ENCODE measurements around the gene ATP1B1. TPM values are rescaled to one million over a fixed set of nuclear protein-coding genes. Genes with fewer than 3 reads are reported as not detected.

The ATP1B1 gene
- total RNA-seq, 2 donors from 2014 or later: 200 to 342 TPM

DNA sequence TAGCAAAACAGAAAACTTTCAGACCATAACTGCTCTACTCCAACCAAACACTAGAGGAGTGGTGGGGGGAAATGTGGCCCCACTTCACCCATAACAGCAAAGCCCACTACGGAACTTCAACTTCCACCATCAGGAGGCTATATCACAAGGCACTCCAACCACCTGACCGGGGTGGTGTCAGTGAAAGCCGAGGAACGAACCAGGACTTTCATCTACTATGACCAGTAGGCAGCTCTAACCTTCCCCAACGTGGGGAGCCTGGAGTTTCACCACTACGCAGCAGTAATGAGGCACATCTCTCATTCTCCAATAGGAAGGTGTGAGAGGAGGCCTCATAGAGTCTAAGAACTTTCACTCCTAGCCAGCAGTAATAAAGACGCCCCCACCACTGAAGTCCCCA is 42.4 kb upstream of the ATP1B1 start:
- peaks cover 0 to 21% of the 10 kb centered on the region in 2 donors for H3K4me1 ChIP-seq
- no peaks in the 10 kb centered on the region for H3K36me3 ChIP-seq
- TF ChIP-seq, protein P1, sequence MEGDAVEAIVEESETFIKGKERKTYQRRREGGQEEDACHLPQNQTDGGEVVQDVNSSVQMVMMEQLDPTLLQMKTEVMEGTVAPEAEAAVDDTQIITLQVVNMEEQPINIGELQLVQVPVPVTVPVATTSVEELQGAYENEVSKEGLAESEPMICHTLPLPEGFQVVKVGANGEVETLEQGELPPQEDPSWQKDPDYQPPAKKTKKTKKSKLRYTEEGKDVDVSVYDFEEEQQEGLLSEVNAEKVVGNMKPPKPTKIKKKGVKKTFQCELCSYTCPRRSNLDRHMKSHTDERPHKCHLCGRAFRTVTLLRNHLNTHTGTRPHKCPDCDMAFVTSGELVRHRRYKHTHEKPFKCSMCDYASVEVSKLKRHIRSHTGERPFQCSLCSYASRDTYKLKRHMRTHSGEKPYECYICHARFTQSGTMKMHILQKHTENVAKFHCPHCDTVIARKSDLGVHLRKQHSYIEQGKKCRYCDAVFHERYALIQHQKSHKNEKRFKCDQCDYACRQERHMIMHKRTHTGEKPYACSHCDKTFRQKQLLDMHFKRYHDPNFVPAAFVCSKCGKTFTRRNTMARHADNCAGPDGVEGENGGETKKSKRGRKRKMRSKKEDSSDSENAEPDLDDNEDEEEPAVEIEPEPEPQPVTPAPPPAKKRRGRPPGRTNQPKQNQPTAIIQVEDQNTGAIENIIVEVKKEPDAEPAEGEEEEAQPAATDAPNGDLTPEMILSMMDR (IDR thresholded peaks at IDR 0.05): no peak
- H3K4me3 ChIP-seq: no peak overlapping the region
- no peaks in the 10 kb centered on the region for H3K27me3 ChIP-seq
- no peak for DNase-seq (ENCODE audit: low spot score)
- H3K27ac ChIP-seq: no peak overlapping the region
- H3K9me3 ChIP-seq: peaks cover 6 to 24% of the 10 kb centered on the region in 2 donors

DNA sequence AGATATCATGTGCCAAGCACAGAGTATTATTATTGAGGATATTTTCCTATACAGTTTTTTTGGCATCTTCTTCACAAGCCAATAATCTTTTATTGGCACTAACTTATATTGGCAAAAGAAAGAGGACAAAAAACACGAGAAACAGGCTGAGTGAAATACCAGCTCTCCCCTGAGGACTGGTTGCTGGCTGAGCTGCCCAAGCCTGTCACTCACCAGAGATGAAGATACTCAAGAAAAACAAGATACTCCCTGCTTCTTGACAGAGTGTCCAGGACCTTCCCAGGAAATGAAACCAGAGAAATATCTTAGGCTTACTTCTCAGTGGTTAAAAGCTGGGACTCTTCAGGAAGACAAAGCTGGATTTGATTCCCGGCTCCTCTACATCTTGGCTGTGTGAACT is 35.9 kb upstream of the ATP1B1 start:
- H3K4me3 ChIP-seq: no peak overlapping the region
- H3K9me3 ChIP-seq: peaks cover 6 to 9% of the 10 kb centered on the region in 2 donors
- H3K27me3 ChIP-seq: no peaks in the 10 kb centered on the region
- DNase-seq (ENCODE audit: low spot score): no peak
- H3K4me1 ChIP-seq: no peaks in the 10 kb centered on the region
- H3K36me3 ChIP-seq: no peaks in the 10 kb centered on the region
- no peak overlapping the region for H3K27ac ChIP-seq
- TF ChIP-seq, protein P1 (IDR thresholded peaks at IDR 0.05): no peak

DNA sequence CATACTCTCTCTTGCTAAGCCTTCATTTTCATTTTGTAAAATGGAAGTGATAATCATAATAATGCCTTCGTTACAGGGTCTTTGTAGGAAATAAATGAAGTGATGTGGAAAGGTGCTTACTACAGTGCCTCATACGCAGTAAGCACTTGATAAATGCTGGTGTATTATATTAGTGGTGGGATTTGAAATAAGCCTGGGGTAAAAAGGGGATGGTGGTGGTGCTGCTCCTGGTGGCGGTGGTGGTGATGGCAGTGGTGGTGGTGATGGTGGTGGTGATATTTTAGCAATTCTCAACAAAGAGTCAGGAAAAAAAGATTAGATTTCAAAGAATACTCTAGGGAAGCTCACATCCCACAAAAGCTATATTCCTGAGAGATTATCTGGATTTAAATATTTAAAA is 35.5 kb upstream of the ATP1B1 start:
- TF ChIP-seq, protein P1 (IDR thresholded peaks at IDR 0.05): no peak
- H3K4me1 ChIP-seq: no peaks in the 10 kb centered on the region

DNA sequence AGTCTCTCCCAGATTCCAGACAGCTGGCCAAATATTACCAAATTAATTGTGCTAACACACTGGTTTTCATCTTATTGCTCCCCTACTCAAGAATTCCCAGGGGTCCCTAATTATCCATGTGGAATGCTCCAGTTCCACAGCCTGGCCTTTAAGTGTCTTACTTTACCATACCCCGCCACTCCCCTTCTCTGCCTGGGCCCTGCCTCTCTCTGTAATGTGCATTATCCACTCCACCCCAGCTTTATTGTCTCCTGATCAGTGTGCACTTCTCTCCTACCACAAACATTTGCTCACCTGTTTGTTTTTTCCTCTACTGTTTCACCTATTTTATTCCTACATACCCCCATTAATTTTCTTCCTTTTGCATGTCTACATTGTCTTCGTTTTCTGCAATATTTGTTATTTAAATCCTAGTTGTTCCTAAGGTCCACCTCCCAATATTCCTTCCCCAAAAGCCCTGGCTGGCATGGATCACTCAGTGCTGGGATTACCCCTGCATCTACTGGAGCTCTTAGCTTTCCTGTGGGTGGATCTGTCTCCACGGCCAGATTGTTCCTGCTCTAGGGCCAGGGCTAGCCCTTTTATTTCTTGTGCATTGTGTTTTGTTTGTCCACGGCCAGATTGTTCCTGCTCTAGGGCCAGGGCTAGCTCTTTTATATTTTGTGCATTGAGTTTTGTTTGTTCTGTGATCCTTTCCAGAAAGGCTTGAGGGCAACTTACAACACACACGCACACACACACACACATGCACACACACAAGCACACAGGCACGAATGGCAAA is 33.4 kb upstream of the ATP1B1 start:
- Histone ChIP-seq H3K4me3 (no peak overlapping the region), H3K4me1 (no peaks in the 10 kb centered on the region), H3K27me3 (no peaks in the 10 kb centered on the region), H3K9me3 (no peaks in the 10 kb centered on the region), H3K27ac (no peak overlapping the region), H3K36me3 (no peaks in the 10 kb centered on the region)
- TF ChIP-seq, protein P1 (IDR thresholded peaks at IDR 0.05): no peak
- DNase-seq (ENCODE audit: low spot score): no peak

More for the DNA sequence above, 35.5 kb upstream of the ATP1B1 start:
- Histone ChIP-seq H3K36me3 (no peaks in the 10 kb centered on the region), H3K27me3 (no peaks in the 10 kb centered on the region), H3K9me3 (peaks cover 6 to 9% of the 10 kb centered on the region in 2 donors), H3K27ac (no peak overlapping the region), H3K4me3 (no peak overlapping the region)
- no peak for DNase-seq (ENCODE audit: low spot score)

DNA sequence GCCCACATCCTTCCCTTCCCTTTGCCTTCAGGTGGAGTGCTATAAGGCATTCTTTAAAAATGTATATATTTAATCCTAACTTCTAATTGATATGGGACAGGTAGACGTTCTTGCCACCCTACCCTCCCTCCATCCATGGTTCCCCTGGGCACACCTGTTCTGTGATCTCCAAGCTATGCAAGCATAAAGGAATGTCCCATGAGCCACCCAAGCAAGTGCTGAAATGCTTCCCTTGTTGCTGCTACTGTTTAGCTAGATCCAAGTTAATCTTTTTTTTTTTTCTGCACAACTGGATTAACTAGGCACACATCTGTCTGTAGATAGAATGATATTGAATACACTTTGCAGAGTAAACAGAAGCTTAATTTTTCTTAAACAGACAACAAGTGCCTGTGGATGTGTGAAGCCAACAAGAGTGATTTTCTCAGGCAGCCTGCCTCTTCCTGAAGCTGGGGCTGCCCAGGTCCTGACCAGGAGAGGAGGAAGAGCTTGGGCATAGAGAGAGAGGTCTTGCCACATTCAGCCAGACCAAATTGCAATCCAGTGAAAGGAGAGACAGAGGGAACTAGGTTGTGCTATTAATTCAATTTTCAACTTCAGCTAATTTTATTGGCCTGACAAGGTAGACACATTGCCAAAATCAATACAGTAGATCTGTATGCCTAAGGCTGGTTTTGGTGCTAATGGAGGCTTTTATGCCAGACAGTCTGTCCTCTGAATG is 28.2 kb upstream of the ATP1B1 start:
- Histone ChIP-seq H3K9me3 (no peaks in the 10 kb centered on the region), H3K4me1 (no peaks in the 10 kb centered on the region), H3K27me3 (no peaks in the 10 kb centered on the region), H3K36me3 (no peaks in the 10 kb centered on the region), H3K4me3 (no peak overlapping the region), H3K27ac (no peak overlapping the region)
- no peak for DNase-seq (ENCODE audit: low spot score)
- TF ChIP-seq, protein P1 (IDR thresholded peaks at IDR 0.05): no peak
